GM12875 (cell line): ENCODE measurements around the gene CCDC194.
A peak's percentile ranks its signal among the peaks of the same experiment; 100 is the strongest.

ENCODE experiments used
- H3K4me3 ChIP-seq: one replicate; pipeline ENCODE4 v1.5.1; 2011; ENCODE audit warnings: low read depth, low read length, control low read depth
- CTCF ChIP-seq: IDR thresholded peaks from 2 replicates; pipeline ENCODE4 v1.5.1; 2011; ENCODE audit warnings: low read depth, mild to moderate bottlenecking, control low read depth, inconsistent platforms, low read length, moderate library complexity, borderline replicate concordance; ENCODE audit not compliant: insufficient read depth

Gene CCDC194

DNA sequence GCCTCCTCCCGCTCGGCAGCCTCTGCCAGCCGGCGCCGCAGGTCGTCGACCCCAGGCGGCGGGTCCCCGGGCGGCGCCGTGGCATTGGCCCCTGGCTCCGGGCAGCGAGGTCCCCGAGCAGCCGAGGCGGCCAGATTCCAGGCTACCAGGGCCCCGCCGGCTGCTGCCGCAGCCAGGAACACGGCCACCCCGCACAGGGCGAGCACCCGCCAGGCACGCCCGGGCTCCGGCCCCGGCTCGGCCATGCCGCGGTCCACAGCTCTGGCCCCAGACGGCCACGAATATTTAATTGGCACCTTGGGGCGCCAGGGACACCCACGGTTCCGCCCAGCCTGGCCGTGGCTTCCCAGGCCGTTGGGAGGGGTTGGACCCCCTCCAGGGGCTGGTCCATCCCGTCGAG, at the start of gene CCDC194:
Gene CCDC194 (minus strand): TSS at position 283 of the 400 bp plus-strand sequence. CDS start 38 bp downstream, at position 245.
- no peak for TF ChIP-seq CTCF
- no peak within 1 kb of the TSS for H3K4me3 ChIP-seq

DNA sequence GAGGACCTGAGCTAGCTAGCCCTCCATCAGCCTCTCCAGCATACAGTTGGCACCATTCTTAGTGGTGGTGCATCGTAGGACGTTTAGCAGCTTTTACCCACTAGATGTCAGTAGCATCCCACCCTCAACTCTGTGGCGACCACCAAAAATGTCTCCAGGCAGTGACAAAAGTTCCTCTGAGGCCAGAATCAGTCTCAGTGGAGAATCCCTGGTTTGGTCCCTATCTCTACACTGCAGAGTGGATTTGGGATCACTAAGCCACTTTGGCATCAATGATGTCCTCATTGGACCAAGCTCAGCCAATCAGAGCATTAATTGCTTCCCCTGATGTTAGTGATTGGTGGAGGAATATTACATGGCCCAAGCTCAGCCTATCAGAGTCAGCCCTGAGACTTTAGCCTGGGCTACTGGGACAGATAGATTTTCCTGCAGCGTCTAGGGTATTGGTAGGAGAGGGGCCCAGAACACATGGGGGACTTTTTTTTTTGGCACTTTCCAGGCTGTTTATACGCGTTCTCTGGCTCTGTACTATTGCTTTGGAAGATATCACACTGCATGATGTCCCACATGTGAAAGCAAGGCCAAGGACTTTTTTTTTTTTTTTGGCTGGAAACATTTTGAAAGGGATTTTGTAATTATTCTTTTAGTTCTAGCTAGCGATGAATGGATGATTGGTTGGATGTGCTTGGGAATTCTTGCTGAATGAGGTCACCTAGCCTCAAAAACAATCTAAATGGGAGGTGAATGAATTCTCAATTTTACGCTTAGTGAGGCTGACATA, 47.4 kb upstream of the CCDC194 start:
- no peak overlapping the region for H3K4me3 ChIP-seq

DNA sequence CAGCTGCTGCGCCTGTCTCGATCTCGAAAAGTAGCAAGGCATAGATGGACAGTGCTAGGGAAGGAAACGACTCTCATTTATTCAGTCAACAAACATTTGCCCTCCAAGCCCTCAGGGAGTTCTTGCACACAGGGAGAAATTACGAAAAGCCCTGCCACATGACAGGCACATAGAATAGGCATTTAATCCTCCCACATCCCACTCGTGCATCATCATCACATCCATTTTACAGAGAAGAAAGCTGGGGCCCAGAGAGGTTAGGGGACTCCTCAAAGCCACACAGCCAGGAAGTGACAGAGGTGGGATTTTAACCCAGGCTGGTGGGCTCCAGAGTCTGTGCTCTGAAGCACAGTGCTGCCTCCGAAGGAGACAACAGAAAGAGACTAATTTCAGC, 42.9 kb upstream of the CCDC194 start:
- TF ChIP-seq CTCF, result no peak

More for the DNA sequence above, 47.4 kb upstream of the CCDC194 start:
- TF ChIP-seq CTCF, result peak; percentile 60

GRCh38 chr19:17436094-17436873, 42.3 kb upstream of the CCDC194 start:
- no peak overlapping the region for H3K4me3 ChIP-seq
- TF ChIP-seq CTCF, result no peak

More for the DNA sequence above, 42.9 kb upstream of the CCDC194 start:
- H3K4me3 ChIP-seq, result no peak overlapping the region

GRCh38 chr19:17435218-17435617, 41.2 kb upstream of the CCDC194 start:
- H3K4me3 ChIP-seq, result no peak overlapping the region
- TF ChIP-seq CTCF, result no peak

- H3K4me3 ChIP-seq, result no peak overlapping the region
- no peak for TF ChIP-seq CTCF
These were observed 37.4 kb upstream of the CCDC194 start for GRCh38 chr19:17431417-17431816.

DNA sequence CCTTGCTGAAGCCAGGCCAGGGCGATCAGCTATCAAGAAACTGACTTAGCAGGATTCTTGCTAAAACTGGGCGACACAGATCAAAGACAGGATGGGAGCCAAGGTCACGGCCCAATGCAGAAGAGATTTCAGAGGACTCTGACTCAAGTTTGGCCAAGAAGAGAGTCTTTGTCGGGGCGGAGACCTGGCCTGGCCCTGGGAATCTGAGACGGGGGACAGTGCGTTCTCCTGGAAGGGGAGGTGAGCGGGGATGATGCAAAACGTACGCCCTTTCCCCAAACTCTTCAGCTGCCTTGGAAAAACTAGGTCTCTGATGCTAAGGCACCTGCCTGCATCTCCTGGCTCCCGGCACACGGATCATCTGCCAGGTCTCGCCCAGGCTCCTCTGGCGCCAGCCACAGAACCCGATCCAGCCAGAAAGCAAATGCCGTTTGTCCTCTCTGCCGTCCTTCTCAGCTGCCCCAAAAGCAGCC, 35.7 kb upstream of the CCDC194 start:
- no peak for TF ChIP-seq CTCF

More for the DNA sequence above, 35.7 kb upstream of the CCDC194 start:
- H3K4me3 ChIP-seq, result no peak overlapping the region
